ENCODE measurements around the gene DNHD1.

DNA sequence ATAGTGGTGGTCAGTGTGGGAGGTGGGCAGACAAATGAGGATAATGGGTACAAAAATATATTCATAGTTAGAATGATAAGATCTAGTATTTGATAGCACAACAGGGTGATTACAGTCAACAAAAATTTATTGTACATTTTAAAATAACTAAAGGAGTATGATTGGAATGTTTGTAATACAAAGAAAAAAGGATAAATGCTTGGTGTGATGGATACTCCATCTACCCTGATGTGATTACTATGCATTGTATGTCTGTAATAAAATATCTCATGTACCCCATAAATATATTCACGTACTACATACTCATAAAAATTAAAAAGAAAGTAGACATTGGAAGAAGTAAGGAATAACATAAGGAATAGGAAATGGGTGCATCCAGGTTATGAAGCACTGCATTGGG lies 90.9 kb downstream of the DNHD1 start:
- no peak for TF ChIP-seq LEF1 (IDR thresholded peaks at IDR 0.05; ENCODE audit: borderline replicate concordance)
- no peak for TF ChIP-seq SP1 (IDR thresholded peaks at IDR 0.05)

Measured in HEK293T (cell line).